ENCODE measurements around the gene KDM1A. TPM values are rescaled to one million over a fixed set of nuclear protein-coding genes. Genes with fewer than 3 reads are reported as not detected.

KDM1A gene
- total and polyA plus RNA-seq, 2 of the 13 experiments (the other 11 are each of a cell fraction or from before 2014, with no cell fraction given), result 81.3 to 173 TPM

DNA sequence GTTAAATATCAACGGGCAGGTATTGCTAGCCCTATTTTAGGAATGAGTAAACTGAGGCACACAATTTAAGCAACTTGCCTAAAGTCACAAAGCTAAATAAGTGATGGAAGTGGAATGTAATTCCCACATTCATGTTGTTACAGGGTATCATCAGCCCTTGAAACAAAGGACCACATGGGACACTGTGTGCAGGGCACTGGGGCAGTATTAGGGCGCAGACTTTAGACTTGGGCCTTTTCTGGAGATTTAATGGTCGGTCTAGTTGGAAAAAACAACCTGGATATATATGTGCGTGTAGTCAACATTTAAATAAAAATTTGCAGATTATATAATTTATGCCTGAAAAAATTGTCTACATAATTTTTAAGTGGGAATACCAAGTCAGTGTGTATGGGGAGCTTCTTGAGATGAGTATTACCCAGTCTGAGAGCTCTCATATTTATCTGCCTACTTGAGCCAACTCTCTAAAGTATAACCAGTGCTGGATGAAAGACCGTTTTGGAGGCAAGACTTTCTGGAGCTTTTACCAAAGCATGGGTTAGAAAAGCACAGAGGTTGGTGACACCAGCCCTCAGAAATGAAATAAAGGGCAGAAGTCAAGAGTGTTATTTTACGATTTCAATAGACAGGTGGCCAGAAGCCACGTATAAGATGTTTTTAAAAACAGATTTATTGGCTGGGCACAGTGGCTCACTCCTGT lies 1.6 kb downstream of the KDM1A start:
- BruUV-seq (replicated peaks), result no TSS peak
- H3K4me2 ChIP-seq (ENCODE audit: low read depth, low read length), result peak overlapping the region; percentile 77
- H3K27ac ChIP-seq (ENCODE audit: extremely low read length, insufficient read depth, low read length), result peak overlapping the region; percentile 88
- DNase-seq (ENCODE audit: low spot score) (peak; percentile 34), FAIRE-seq (no peak), ATAC-seq (peak; percentile 37; the same call in 2 of the 3 replicates)
- H3K9me3 ChIP-seq (ENCODE audit: low read length), result peaks cover 6% of the 10 kb centered on the region; the same call in 1 of the 2 replicates
- peaks cover 46% of the 10 kb centered on the region for H3K4me1 ChIP-seq (ENCODE audit: insufficient read depth, low read length)
- H4K20me1 ChIP-seq (ENCODE audit: insufficient read depth, low read length), result peaks cover 34% of the 10 kb centered on the region
- peak overlapping the region; percentile 98 for H3K9ac ChIP-seq (ENCODE audit: insufficient read depth, low read depth, low read length)
- ChIA-PET CTCF (ENCODE audit: low intra/inter-chr PET ratio, low total read pairs) (no interaction called here), POLR2A (no interaction called here)
- intact Hi-C loops (cut with micrococcal nuclease; ENCODE audit: unreplicated experiment), result no loop called here
- H3K36me3 ChIP-seq (replicated peaks in 1 of 2; ENCODE audit: control insufficient read depth in 1 of 2, insufficient read depth in 2 of 2, low read length in 2 of 2), result no peaks in the 10 kb centered on the region; a peak in 1 of 5 replicates
- WGBS (ENCODE audit: low lambda C conversion rate), result 7% methylated on average over 7 of the region's 7 CpGs
- H2AFZ ChIP-seq (ENCODE audit: low read length), result no peak overlapping the region
- in situ Hi-C loops (cut with HindIII; ENCODE audit: extremely low pct_ligation_motif_present, low pct_unique_long_range_greater_than_20kb), result no loop called here
- peak overlapping the region; percentile 80 to 94 (median 93) for H3K4me3 ChIP-seq (replicated peaks in 1 of 3; ENCODE audit: insufficient read depth in 1 of 3, low read depth in 2 of 3, low read length in 3 of 3)
- H3K79me2 ChIP-seq (ENCODE audit: insufficient read depth, low read length), result peaks cover 66% of the 10 kb centered on the region
- H3K27me3 ChIP-seq (ENCODE audit: control insufficient read depth in 1 of 2, insufficient read depth in 2 of 2, low read length in 2 of 2), result no peaks in the 10 kb centered on the region
- TF ChIP-seq ARID3A (IDR thresholded peaks at IDR 0.05; ENCODE audit: low read depth, low read length), result no peak
- no peak for TF ChIP-seq FOXK1 (CRISPR knock-in tag; IDR thresholded peaks at IDR 0.05; ENCODE audit: borderline replicate concordance, low read depth)
- no peak for TF ChIP-seq RFX1 (IDR thresholded peaks at IDR 0.05)
- no peak for TF ChIP-seq ARID2 (CRISPR knock-in tag; IDR thresholded peaks at IDR 0.05; ENCODE audit: borderline replicate concordance)
- no peak for TF ChIP-seq ZNF136 (CRISPR knock-in tag; IDR thresholded peaks at IDR 0.05; ENCODE audit: low read depth)
- peak in 1 of 2 experiments; percentile 18; a peak in 1 of 4 replicates for TF ChIP-seq POLR2A (IDR thresholded peaks at IDR 0.05; ENCODE audit: insufficient read depth in 1 of 2, low read depth in 2 of 2, low read length in 2 of 2)
- no peak for TF ChIP-seq CCAR2 (optimal IDR thresholded peaks at IDR 0.05; ENCODE audit: low read depth, low read length)
- no peak for TF ChIP-seq MIER2 (CRISPR knock-in tag; IDR thresholded peaks at IDR 0.05)
- peak; percentile 47; the same call in 1 of the 2 replicates for TF ChIP-seq ZNF629 (CRISPR knock-in tag; conservative IDR thresholded peaks at IDR 0.05)
- TF ChIP-seq ZNF776 (CRISPR knock-in tag; IDR thresholded peaks at IDR 0.05), result no peak
- TF ChIP-seq SMC3 (IDR thresholded peaks at IDR 0.05; ENCODE audit: low read length), result no peak
- no peak for TF ChIP-seq CAMTA2 (CRISPR knock-in tag; IDR thresholded peaks at IDR 0.05; ENCODE audit: borderline replicate concordance)
- TF ChIP-seq NONO (IDR thresholded peaks at IDR 0.05), result no peak
- TF ChIP-seq NONO (CRISPR knock-in tag; conservative IDR thresholded peaks at IDR 0.05), result no peak
- no peak for TF ChIP-seq ARID4A (CRISPR knock-in tag; IDR thresholded peaks at IDR 0.05; ENCODE audit: borderline replicate concordance)
- 0 out of 2 replicates have a peak, but pooled peaks have one; percentile 1 for TF ChIP-seq KAT7 (CRISPR knock-in tag; IDR thresholded peaks at IDR 0.05; ENCODE audit: borderline replicate concordance)
- no peak for TF ChIP-seq RAD51 (IDR thresholded peaks at IDR 0.05; ENCODE audit: borderline replicate concordance)
- TF ChIP-seq ZNF562 (CRISPR knock-in tag; IDR thresholded peaks at IDR 0.05; ENCODE audit: borderline replicate concordance), result no peak
- no peak for TF ChIP-seq ZNF891 (CRISPR knock-in tag; IDR thresholded peaks at IDR 0.05)
- no peak for TF ChIP-seq ZNF333 (CRISPR knock-in tag; IDR thresholded peaks at IDR 0.05; ENCODE audit: borderline replicate concordance)
- TF ChIP-seq IRF2 (CRISPR knock-in tag; IDR thresholded peaks at IDR 0.05), result 0 out of 2 replicates have a peak, but pooled peaks have one; percentile 38
- no peak for TF ChIP-seq MXD4 (CRISPR knock-in tag; IDR thresholded peaks at IDR 0.05)

Data from HepG2 (cell line).